Sigmoid colon (tissue), 7 donors: Measurements from ENCODE around the gene PTBP2. TPM values are rescaled to one million over a fixed set of nuclear protein-coding genes. Genes with fewer than 3 reads are reported as not detected.
"Not testable (repeated sequence)": the region's sequence is repeated elsewhere in the genome, so short reads cannot be mapped to it uniquely, and the experiment has no call there.

Experiments
- DNase-seq: peaks from one replicate; pipeline ENCODE4 v3.0.0-alpha.2; 2019
- H3K27ac ChIP-seq, 4 donors: fragments of 200-600 bp; sonication (generic); one replicate each; pipeline ENCODE4 v1.5.1; 2016 to 2019; ENCODE audit warnings: mild to moderate bottlenecking in 1 of 4
- H3K27me3 ChIP-seq, 3 donors: fragments of 200-600 bp; sonication (generic); one replicate each; pipeline ENCODE4 v1.5.1; 2019; ENCODE audit warnings: mild to moderate bottlenecking in 1 of 3
- H3K36me3 ChIP-seq, 4 donors: fragments of 200-600 bp; sonication (generic); one replicate each; pipeline ENCODE4 v1.5.1; 2016 to 2019
- H3K4me1 ChIP-seq, 4 donors: fragments of 200-600 bp; sonication (generic); one replicate each; pipeline ENCODE4 v1.5.1; 2017 to 2019
- H3K4me3 ChIP-seq, 4 donors: fragments of 200-600 bp; sonication (generic); one replicate each; pipeline ENCODE4 v1.5.1; 2017 to 2019; ENCODE audit warnings: mild to moderate bottlenecking in 2 of 4, moderate library complexity in 1 of 4
- H3K9me3 ChIP-seq, 4 donors: fragments of 200-600 bp in 3 of 4; sonication (generic) in 3 of 4; one replicate each; pipeline versions ENCODE4 v1.5.1 to v1.6.1; 2013 to 2019
- EP300 ChIP-seq, 4 donors: sonication (generic); formaldehyde crosslinking; IDR thresholded peaks; one replicate each; pipeline ENCODE4 v1.6.1; 2017; ENCODE audit warnings: antibody characterized with exemption in 4 of 4
- POLR2A ChIP-seq, 2 donors: fragments of 450-650 bp; IDR thresholded peaks; one replicate each; pipeline ENCODE4 v1.6.1; 2016; ENCODE audit warnings: antibody characterized with exemption in 2 of 2, mild to moderate bottlenecking in 2 of 2, moderate library complexity in 2 of 2
- POLR2AphosphoS5 ChIP-seq, 4 donors: sonication (generic); formaldehyde crosslinking; IDR thresholded peaks; one replicate each; pipeline ENCODE4 v1.6.1; 2017; ENCODE audit warnings: antibody characterized with exemption in 4 of 4
- WGBS, 2 donors: extraction: QIAGEN DNeasy Blood & Tissue Kit; methylation state at CpG; one replicate each; pipeline ENCODE4 v1.1.7; 2013; 5-methylcytosine and 5-hydroxymethylcytosine counted together
- intact Hi-C: fragments of 100-400 bp; cut with DNase I; formaldehyde crosslinking; loops from one replicate; pipeline ENCODE4 v1.15.1; 2023
- polyA plus RNA-seq, 3 donors: library from polyadenylated mRNA; stranded (reverse); fragments of 200-250 nt; gene quantifications; one replicate each; pipeline ENCODE4 v1.2.3, GENCODE V29; 2013
- total RNA-seq, 4 donors: library from RNA; depleted of rRNA; stranded (reverse); fragments of >200 nt; gene quantifications; one replicate each; pipeline ENCODE4 v1.1.0, GENCODE V29; 2016
- TF ChIP-seq, protein P1 (sequence below), 4 experiments: fragments of 450-650 bp in 3 of 4; fragments of 200-600 bp in 1 of 4; IDR thresholded peaks; one replicate each; pipeline ENCODE4 v1.5.1; 2016 to 2019; ENCODE audit warnings: antibody characterized with exemption in 4 of 4, mild to moderate bottlenecking in 3 of 4, moderate library complexity in 2 of 4
- donor health status: healthy with polysubstance abuse.
- donor health status: Bipolar disorder and iron deficiency.
- donor health status: healthy.

Gene PTBP2
- total and polyA plus RNA-seq, 7 donors: 3.0 to 201 (median 136) TPM

DNA sequence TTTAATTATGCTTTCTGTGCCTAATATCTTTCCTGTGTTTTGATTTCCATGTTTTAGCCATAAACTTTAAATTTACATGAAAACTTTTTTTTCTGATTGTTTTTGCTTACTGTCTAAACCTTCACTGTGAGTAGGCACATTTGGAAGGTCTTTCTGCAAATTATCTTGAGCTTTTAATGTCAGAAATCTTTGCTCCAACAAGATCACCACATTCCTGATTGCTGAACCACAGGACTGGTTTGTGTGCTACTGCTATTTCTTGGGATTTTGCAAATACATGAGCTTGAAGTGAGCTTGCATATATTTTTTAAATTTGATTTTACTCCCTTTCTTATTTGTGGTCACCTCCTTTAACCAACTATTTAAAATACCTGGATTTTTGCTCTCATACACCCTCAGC is 61.3 kb downstream of the PTBP2 start:
- no peaks in the 10 kb centered on the region for H3K27me3 ChIP-seq
- H3K4me3 ChIP-seq: no peak overlapping the region
- H3K4me1 ChIP-seq: peaks cover 0 to 16% (median 7%) of the 10 kb centered on the region in 4 donors
- no peaks in the 10 kb centered on the region for H3K9me3 ChIP-seq
- intact Hi-C loops: no loop called here
- no peak for DNase-seq
- TF ChIP-seq EP300 (IDR thresholded peaks at IDR 0.05): no peak
- TF ChIP-seq POLR2AphosphoS5 (IDR thresholded peaks at IDR 0.05): no peak
- TF ChIP-seq POLR2A (IDR thresholded peaks at IDR 0.05): no peak
- TF ChIP-seq, protein P1, sequence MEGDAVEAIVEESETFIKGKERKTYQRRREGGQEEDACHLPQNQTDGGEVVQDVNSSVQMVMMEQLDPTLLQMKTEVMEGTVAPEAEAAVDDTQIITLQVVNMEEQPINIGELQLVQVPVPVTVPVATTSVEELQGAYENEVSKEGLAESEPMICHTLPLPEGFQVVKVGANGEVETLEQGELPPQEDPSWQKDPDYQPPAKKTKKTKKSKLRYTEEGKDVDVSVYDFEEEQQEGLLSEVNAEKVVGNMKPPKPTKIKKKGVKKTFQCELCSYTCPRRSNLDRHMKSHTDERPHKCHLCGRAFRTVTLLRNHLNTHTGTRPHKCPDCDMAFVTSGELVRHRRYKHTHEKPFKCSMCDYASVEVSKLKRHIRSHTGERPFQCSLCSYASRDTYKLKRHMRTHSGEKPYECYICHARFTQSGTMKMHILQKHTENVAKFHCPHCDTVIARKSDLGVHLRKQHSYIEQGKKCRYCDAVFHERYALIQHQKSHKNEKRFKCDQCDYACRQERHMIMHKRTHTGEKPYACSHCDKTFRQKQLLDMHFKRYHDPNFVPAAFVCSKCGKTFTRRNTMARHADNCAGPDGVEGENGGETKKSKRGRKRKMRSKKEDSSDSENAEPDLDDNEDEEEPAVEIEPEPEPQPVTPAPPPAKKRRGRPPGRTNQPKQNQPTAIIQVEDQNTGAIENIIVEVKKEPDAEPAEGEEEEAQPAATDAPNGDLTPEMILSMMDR (IDR thresholded peaks at IDR 0.05): no peak
- H3K36me3 ChIP-seq: peaks cover 0 to 73% (median 16%) of the 10 kb centered on the region in 4 donors
- no peak overlapping the region for H3K27ac ChIP-seq

DNA sequence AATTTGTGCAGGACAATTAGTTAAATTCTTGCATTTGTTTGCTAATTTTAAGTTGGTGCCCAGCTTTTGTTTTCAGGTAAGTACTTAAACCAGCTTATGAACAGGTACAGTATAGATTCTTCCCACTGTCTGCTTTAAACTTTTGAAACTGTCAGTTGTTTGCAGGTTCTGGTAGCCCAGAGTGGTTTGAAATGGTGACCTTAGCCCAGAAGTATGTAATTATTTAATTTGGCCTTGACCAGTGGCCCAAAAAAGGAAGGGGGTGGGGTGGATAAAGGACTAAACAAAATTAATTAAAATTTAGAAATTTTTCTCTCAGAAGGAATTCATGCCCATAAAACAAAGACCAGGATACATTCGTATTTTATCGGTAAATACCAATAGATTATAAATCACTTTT is 69.0 kb downstream of the PTBP2 start:
- no peak overlapping the region for H3K4me3 ChIP-seq
- peaks cover 0 to 13% (median 4%) of the 10 kb centered on the region in 4 donors for H3K4me1 ChIP-seq
- no peak overlapping the region for H3K27ac ChIP-seq
- no peaks in the 10 kb centered on the region for H3K27me3 ChIP-seq
- TF ChIP-seq POLR2A (IDR thresholded peaks at IDR 0.05) (no peak), EP300 (IDR thresholded peaks at IDR 0.05) (no peak), POLR2AphosphoS5 (IDR thresholded peaks at IDR 0.05) (no peak)
- H3K9me3 ChIP-seq: no peaks in the 10 kb centered on the region
- WGBS, 2 donors: 95 to 97% methylated on average over 2 of the region's 2 CpGs
- DNase-seq: no peak
- peaks cover 0 to 50% (median 9%) of the 10 kb centered on the region in 4 donors for H3K36me3 ChIP-seq
- intact Hi-C loops: no loop called here

DNA sequence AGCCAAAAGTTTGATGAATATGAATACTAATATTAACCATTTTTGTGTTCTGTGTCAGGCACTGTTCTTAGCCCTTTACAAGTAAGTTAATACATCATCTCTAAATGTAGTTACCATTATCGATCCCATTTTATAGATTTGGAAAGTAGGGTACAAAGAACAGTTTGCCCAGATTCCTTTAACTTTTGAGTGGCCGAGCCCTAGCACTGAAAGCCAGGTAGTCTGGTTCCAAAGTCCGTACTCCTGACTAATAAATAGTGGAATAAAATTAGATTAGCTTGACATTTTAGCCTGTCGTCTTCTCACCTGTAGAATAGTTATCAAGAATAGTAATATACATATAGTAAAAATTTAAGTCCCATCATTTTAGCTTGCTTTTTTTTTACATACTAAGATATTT is 70.6 kb downstream of the PTBP2 start:
- WGBS, 2 donors: 96 to 99% methylated on average over 4 of the region's 4 CpGs
- Histone ChIP-seq H3K27ac (no peak overlapping the region), H3K27me3 (no peaks in the 10 kb centered on the region), H3K9me3 (no peaks in the 10 kb centered on the region), H3K36me3 (peaks cover 0 to 35% (median 2%) of the 10 kb centered on the region in 4 donors), H3K4me3 (no peak overlapping the region), H3K4me1 (peaks cover 0 to 13% (median 4%) of the 10 kb centered on the region in 4 donors)
- TF ChIP-seq EP300 (IDR thresholded peaks at IDR 0.05) (no peak), POLR2A (IDR thresholded peaks at IDR 0.05) (no peak), POLR2AphosphoS5 (IDR thresholded peaks at IDR 0.05) (no peak)
- TF ChIP-seq, protein P1 (IDR thresholded peaks at IDR 0.05): no peak
- DNase-seq: no peak
- intact Hi-C loops: no loop called here

DNA sequence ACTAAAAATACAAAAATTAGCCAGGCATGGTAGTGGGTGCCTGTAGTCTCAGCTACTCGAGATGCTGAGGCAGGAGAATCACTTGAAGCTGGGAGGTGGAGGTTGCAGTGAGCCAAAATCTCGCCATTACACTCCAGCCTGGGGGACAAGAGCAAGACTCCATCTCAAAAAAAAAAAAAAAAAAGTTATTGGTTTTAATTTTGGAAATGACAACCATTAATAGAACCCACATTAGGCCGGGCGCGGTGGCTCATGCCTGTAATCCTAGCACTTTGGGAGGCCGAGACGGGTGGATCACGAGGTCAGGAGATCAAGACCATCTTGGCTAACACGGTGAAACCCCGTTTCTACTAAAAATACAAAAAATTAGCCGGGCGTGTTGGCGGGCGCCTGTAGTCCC is 80.1 kb downstream of the PTBP2 start:
- H3K9me3 ChIP-seq, H3K27me3 ChIP-seq, H3K36me3 ChIP-seq, intact Hi-C loops, H3K27ac ChIP-seq, DNase-seq, H3K4me3 ChIP-seq: not testable (repeated sequence)
- WGBS, 2 donors: 96 to 99% methylated on average over 8 to 9 of the region's 14 CpGs
- H3K4me1 ChIP-seq: peaks cover 0 to 20% (median 8%) of the 10 kb centered on the region in 4 donors

DNA sequence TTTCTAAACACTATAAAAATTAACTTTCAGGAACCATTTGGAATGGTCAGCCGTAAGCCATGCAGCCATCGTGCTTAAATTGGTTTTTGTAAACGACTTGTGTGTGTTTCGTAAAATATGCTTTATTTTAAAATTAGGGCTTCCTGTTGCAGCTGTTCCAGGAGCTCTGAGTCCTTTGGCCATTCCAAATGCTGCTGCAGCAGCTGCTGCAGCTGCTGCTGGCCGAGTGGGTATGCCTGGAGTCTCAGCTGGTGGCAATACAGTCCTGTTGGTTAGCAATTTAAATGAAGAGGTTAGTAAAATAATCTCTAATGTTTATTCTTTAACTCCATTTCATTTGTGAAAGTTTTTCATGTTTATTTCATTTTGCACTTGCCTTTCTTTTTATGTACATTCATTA is 83.1 kb downstream of the PTBP2 start:
- no peak overlapping the region for H3K4me3 ChIP-seq
- H3K27ac ChIP-seq: no peak overlapping the region
- TF ChIP-seq POLR2AphosphoS5 (IDR thresholded peaks at IDR 0.05): no peak
- no peak for TF ChIP-seq EP300 (IDR thresholded peaks at IDR 0.05)
- TF ChIP-seq, protein P1 (IDR thresholded peaks at IDR 0.05): no peak
- TF ChIP-seq POLR2A (IDR thresholded peaks at IDR 0.05): no peak
- intact Hi-C loops: no loop called here
- H3K4me1 ChIP-seq: peaks cover 0 to 33% (median 8%) of the 10 kb centered on the region in 4 donors
- no peaks in the 10 kb centered on the region for H3K9me3 ChIP-seq
- 76 to 87% methylated on average over 5 of the region's 5 CpGs for WGBS, 2 donors
- no peaks in the 10 kb centered on the region for H3K27me3 ChIP-seq
- peaks cover 0 to 22% (median 0%) of the 10 kb centered on the region in 4 donors for H3K36me3 ChIP-seq
- no peak for DNase-seq

DNA sequence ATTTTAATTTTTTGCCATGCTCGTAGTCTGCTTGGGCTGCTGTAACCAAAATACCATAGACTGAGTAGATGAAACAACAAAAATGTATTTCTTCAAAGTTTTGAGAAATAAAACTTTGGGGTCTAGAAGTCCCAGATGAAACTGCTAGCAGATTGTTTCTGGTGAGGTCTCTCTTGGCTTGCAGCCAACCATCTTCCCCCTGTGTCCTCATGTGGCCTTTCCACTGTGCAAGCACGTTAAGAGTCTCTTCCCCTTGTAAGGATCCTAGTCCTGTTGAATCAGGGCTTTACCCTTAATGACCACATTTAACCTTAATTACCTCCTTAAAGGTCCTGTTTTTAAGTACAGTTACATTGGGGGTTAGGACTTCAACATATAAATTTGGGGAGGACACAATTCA is 86.6 kb downstream of the PTBP2 start:
- Histone ChIP-seq H3K36me3 (peaks cover 0 to 49% (median 0%) of the 10 kb centered on the region in 4 donors), H3K4me1 (peaks cover 0 to 33% (median 8%) of the 10 kb centered on the region in 4 donors), H3K9me3 (no peaks in the 10 kb centered on the region), H3K27ac (peak overlapping the region in 1 of 4 donors; percentile 0), H3K4me3 (no peak overlapping the region), H3K27me3 (no peaks in the 10 kb centered on the region)
- DNase-seq: no peak
- intact Hi-C loops: no loop called here
- 57 to 61% methylated on average over 2 of the region's 2 CpGs for WGBS, 2 donors
- TF ChIP-seq EP300 (IDR thresholded peaks at IDR 0.05) (no peak), POLR2AphosphoS5 (IDR thresholded peaks at IDR 0.05) (no peak)
- TF ChIP-seq, protein P1 (IDR thresholded peaks at IDR 0.05): no peak
